HepG2 (cell line): ENCODE measurements around the gene IGFLR1. TPM values are rescaled to one million over a fixed set of nuclear protein-coding genes. Genes with fewer than 3 reads are reported as not detected.
A peak's percentile ranks its signal among the peaks of the same experiment; 100 is the strongest.

Experiments used
- CBX5 ChIP-seq: sonication (generic); formaldehyde crosslinking; IDR thresholded peaks from 2 replicates; pipeline ENCODE4 v1.4.0; 2020; ENCODE audit warnings: missing genetic modification reagents, borderline replicate concordance
- DR1 ChIP-seq: sonication (generic); formaldehyde crosslinking; IDR thresholded peaks from 2 replicates; pipeline ENCODE4 v1.8.0; 2021; ENCODE audit warnings: mild to moderate bottlenecking, missing genetic modification reagents, inconsistent platforms
- ELK4 ChIP-seq: sonication (generic); formaldehyde crosslinking; IDR thresholded peaks from 2 replicates; pipeline ENCODE4 v1.9.0; 2021; ENCODE audit warnings: missing genetic modification reagents, borderline replicate concordance
- FOXC1 ChIP-seq: sonication (generic); formaldehyde crosslinking; IDR thresholded peaks from 2 replicates; pipeline ENCODE4 v1.8.0; 2022; ENCODE audit warnings: mild to moderate bottlenecking, missing genetic modification reagents, borderline replicate concordance
- MEF2D ChIP-seq: sonication (generic); formaldehyde crosslinking; IDR thresholded peaks from 2 replicates; pipeline ENCODE4 v1.5.1; 2020; ENCODE audit warnings: mild to moderate bottlenecking, missing genetic modification reagents
- MXD1 ChIP-seq: sonication (generic); formaldehyde crosslinking; IDR thresholded peaks from 2 replicates; pipeline ENCODE4 v1.4.0; 2020; ENCODE audit warnings: mild to moderate bottlenecking, missing genetic modification reagents
- MYPOP ChIP-seq: sonication (generic); formaldehyde crosslinking; IDR thresholded peaks from 2 replicates; pipeline ENCODE4 v1.8.1; 2023; ENCODE audit warnings: mild to moderate bottlenecking, moderate library complexity, missing genetic modification reagents
- RAD21 ChIP-seq: fragments of 450-650 bp; formaldehyde crosslinking; IDR thresholded peaks from 2 replicates; pipeline ENCODE4 v1.5.0; 2020; ENCODE audit warnings: mild to moderate bottlenecking
- RFXAP ChIP-seq: sonication (generic); formaldehyde crosslinking; IDR thresholded peaks from 2 replicates; pipeline ENCODE4 v1.4.0; 2020; ENCODE audit warnings: missing genetic modification reagents, borderline replicate concordance
- RXRA ChIP-seq: sonication (generic); formaldehyde crosslinking; IDR thresholded peaks from 2 replicates; pipeline ENCODE4 v1.5.1; 2020; ENCODE audit warnings: missing genetic modification reagents
- SALL2 ChIP-seq: sonication (generic); formaldehyde crosslinking; IDR thresholded peaks from 2 replicates; pipeline ENCODE4 v1.8.1; 2023; ENCODE audit warnings: mild to moderate bottlenecking, missing genetic modification reagents, inconsistent platforms
- SP1 ChIP-seq, 2 experiments: fragments of 450-650 bp in 1 of 2; sonication (generic) in 1 of 2; formaldehyde crosslinking in 1 of 2; IDR thresholded peaks; 2 replicates each; pipeline versions ENCODE4 v1.4.0 to v1.6.1; 2016 to 2020; ENCODE audit warnings: missing genetic modification reagents in 1 of 2
- TEF ChIP-seq: sonication (generic); formaldehyde crosslinking; IDR thresholded peaks from 2 replicates; pipeline ENCODE4 v1.5.0; 2020; ENCODE audit warnings: missing genetic modification reagents
- TFDP2 ChIP-seq: sonication (generic); formaldehyde crosslinking; IDR thresholded peaks from 2 replicates; pipeline ENCODE4 v1.4.0; 2020; ENCODE audit warnings: missing genetic modification reagents
- YEATS4 ChIP-seq: sonication (generic); formaldehyde crosslinking; IDR thresholded peaks from 2 replicates; pipeline ENCODE4 v1.4.0; 2020; ENCODE audit warnings: missing genetic modification reagents, borderline replicate concordance
- ZFP90 ChIP-seq: sonication (generic); formaldehyde crosslinking; IDR thresholded peaks from 2 replicates; pipeline ENCODE4 v1.8.0; 2022; ENCODE audit warnings: missing genetic modification reagents, mild to moderate bottlenecking, inconsistent platforms, borderline replicate concordance
- ZFYVE20 ChIP-seq: sonication (generic); formaldehyde crosslinking; IDR thresholded peaks from 2 replicates; pipeline ENCODE4 v1.8.0; 2023; ENCODE audit warnings: low read depth, mild to moderate bottlenecking, moderate library complexity, missing genetic modification reagents, borderline replicate concordance
- ZNF20 ChIP-seq: sonication (generic); formaldehyde crosslinking; IDR thresholded peaks from 2 replicates; pipeline ENCODE4 v1.4.0; 2020; ENCODE audit warnings: mild to moderate bottlenecking, moderate library complexity, missing genetic modification reagents
- ZNF574 ChIP-seq: sonication (generic); formaldehyde crosslinking; IDR thresholded peaks from 2 replicates; pipeline ENCODE4 v1.4.0; 2020; ENCODE audit warnings: missing genetic modification reagents
- ZNF660 ChIP-seq: sonication (generic); formaldehyde crosslinking; IDR thresholded peaks from 2 replicates; pipeline ENCODE4 v1.5.1; 2020; ENCODE audit warnings: mild to moderate bottlenecking, low read depth, missing genetic modification reagents, borderline replicate concordance
- polyA plus RNA-seq, 8 experiments: library from polyadenylated mRNA; depleted of rRNA in 3 of 8; stranded (reverse) in 7 of 8; unstranded in 1 of 8; fragments of >200 nt; fragmentation: Illumina TruSeq in 4 of 8; extraction: Trizol in 4 of 8; gene quantifications; 2 replicates each; pipeline versions ENCODE4 v1.2.1 to v1.2.3, GENCODE V29; 2011 to 2016; ENCODE audit warnings: low read depth in 4 of 8, missing spikeins in 1 of 8, mixed read lengths in 1 of 8; ENCODE audit not compliant: insufficient read depth in 1 of 8
- total RNA-seq, 5 experiments: library from RNA; depleted of rRNA; stranded (reverse); fragments of >200 nt; fragmentation: Illumina TruSeq; extraction: Trizol; gene quantifications; 2 replicates each; pipeline ENCODE4 v1.2.3, GENCODE V29; 2016; ENCODE audit warnings: low read depth in 1 of 5

The IGFLR1 gene
- total and polyA plus RNA-seq, 2 of the 13 experiments (the other 11 are each of a cell fraction or from before 2014, with no cell fraction given): 5.4 to 8.9 TPM

GRCh38 chr19:35744430-35745327 lies 2.4 kb upstream of the IGFLR1 start (continued):
- TF ChIP-seq TFDP2 (CRISPR knock-in tag) (peak; percentile 83), MXD1 (CRISPR knock-in tag) (0 out of 2 replicates have a peak, but pooled peaks have one; percentile 36), RXRA (CRISPR knock-in tag) (no peak), CBX5 (CRISPR knock-in tag) (no peak), DR1 (CRISPR knock-in tag) (no peak), ZNF574 (CRISPR knock-in tag) (peak; percentile 64), SP1 (IDR thresholded peaks at IDR 0.05) (no peak), SP1 (CRISPR knock-in tag; IDR thresholded peaks at IDR 0.05) (peak; percentile 48; the same call in 1 of the 2 replicates), MEF2D (CRISPR knock-in tag) (no peak), TEF (CRISPR knock-in tag) (no peak), ZFP90 (CRISPR knock-in tag) (0 out of 2 replicates have a peak, but pooled peaks have one; percentile 62), ZFYVE20 (no peak), RFXAP (CRISPR knock-in tag) (peak; percentile 58; the same call in 1 of the 2 replicates), YEATS4 (CRISPR knock-in tag) (peak; percentile 34; the same call in 1 of the 2 replicates), ZNF20 (no peak), ZNF660 (no peak), SALL2 (peak; percentile 46; the same call in 1 of the 2 replicates), ELK4 (CRISPR knock-in tag) (no peak), MYPOP (CRISPR knock-in tag) (no peak), FOXC1 (CRISPR knock-in tag) (0 out of 2 replicates have a peak, but pooled peaks have one; percentile 59), RAD21 (CRISPR knock-in tag) (peak; percentile 40; the same call in 1 of the 2 replicates)
